Neural progenitor cell (in vitro differentiated cells): Measurements from ENCODE around the gene TCF7L2.

ENCODE experiments used
- EZH2 ChIP-seq: fragments of 200-600 bp; sonication (generic); IDR thresholded peaks from 2 replicates; pipeline ENCODE4 v1.6.1; 2017; ENCODE audit warnings: antibody characterized with exemption, mild to moderate bottlenecking, moderate library complexity
- TF ChIP-seq, protein P1 (sequence below): fragments of 200-600 bp; sonication (generic); IDR thresholded peaks from 2 replicates; pipeline ENCODE4 v1.5.1; 2017; ENCODE audit warnings: antibody characterized with exemption, mild to moderate bottlenecking

DNA sequence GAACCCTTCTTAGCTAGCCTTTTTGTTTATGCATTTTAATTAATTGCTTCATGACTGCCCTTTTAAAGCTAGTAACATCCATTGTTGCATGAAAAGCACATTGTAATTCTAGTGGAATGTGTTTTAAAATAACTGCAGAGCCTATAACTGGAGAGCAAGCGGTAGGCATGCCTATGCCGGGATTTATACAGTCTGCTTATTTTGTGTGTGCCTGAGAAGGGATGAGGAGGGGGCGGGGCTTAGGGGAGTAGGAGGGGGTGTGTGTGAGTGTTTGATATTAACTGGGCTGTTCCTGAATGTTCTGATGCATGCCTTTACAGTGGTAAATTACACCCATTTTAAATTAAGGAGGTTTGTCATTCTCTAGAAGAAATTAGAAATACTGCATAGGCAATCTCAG lies 208.1 kb downstream of the TCF7L2 start:
- TF ChIP-seq, protein P1, sequence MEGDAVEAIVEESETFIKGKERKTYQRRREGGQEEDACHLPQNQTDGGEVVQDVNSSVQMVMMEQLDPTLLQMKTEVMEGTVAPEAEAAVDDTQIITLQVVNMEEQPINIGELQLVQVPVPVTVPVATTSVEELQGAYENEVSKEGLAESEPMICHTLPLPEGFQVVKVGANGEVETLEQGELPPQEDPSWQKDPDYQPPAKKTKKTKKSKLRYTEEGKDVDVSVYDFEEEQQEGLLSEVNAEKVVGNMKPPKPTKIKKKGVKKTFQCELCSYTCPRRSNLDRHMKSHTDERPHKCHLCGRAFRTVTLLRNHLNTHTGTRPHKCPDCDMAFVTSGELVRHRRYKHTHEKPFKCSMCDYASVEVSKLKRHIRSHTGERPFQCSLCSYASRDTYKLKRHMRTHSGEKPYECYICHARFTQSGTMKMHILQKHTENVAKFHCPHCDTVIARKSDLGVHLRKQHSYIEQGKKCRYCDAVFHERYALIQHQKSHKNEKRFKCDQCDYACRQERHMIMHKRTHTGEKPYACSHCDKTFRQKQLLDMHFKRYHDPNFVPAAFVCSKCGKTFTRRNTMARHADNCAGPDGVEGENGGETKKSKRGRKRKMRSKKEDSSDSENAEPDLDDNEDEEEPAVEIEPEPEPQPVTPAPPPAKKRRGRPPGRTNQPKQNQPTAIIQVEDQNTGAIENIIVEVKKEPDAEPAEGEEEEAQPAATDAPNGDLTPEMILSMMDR: no peak
- TF ChIP-seq EZH2: no peak
